IMR-90 (cell line): ENCODE results near the gene SLC9A3. TPM values are rescaled to one million over a fixed set of nuclear protein-coding genes. Genes with fewer than 3 reads are reported as not detected.

Source experiments
- ATAC-seq: fragments of 200-7000 bp; cut with Tn5 transposase; 2 replicates; pipeline ENCODE4 v1.9.1; 2020; ENCODE audit warnings: low read depth, mild to moderate bottlenecking, moderate library complexity
- BruUV-seq: library from RNA; stranded (reverse); fragments of 400-500 nt; replicated peaks from 2 replicates; lab custom pipeline; 2021; lab: Mats Ljungman, UMichigan
- CTCF ChIA-PET: fragments of 300-600 bp; formaldehyde crosslinking; extraction: SDS; loops from one replicate; lab custom pipeline; 2021; ENCODE audit warnings: antibody characterized with exemption; lab: Yijun Ruan, JAX
- POLR2A ChIA-PET: fragments of 300-600 bp; sonication (Branson Sonifier 250); formaldehyde crosslinking; loops from one replicate; lab custom pipeline; 2022; ENCODE audit warnings: antibody characterized with exemption; ENCODE audit not compliant: unreplicated experiment; lab: Charles Lee
- DNase-seq: peaks from one replicate; pipeline ENCODE4 v3.0.0; 2013
- H2AFZ ChIP-seq: replicated peaks from 2 replicates; pipeline ENCODE3; 2013; ENCODE audit warnings: low read length, mild to moderate bottlenecking; ENCODE audit not compliant: poor library complexity
- H2AK5ac ChIP-seq: 2 replicates; pipeline ENCODE4 v1.6.1; 2013; ENCODE audit warnings: low read depth, low read length, inconsistent platforms
- H2AK9ac ChIP-seq: replicated peaks from 2 replicates; pipeline ENCODE3; 2013; ENCODE audit warnings: mild to moderate bottlenecking, low read depth, low read length, moderate library complexity; ENCODE audit not compliant: poor library complexity
- H2BK120ac ChIP-seq: 2 replicates; pipeline ENCODE4 v1.6.1; 2013; ENCODE audit warnings: low read depth, low read length, inconsistent platforms
- H2BK15ac ChIP-seq: 3 replicates; pipeline ENCODE4 v1.6.1; 2013; ENCODE audit warnings: low read depth, low read length, inconsistent platforms
- H2BK20ac ChIP-seq: 2 replicates; pipeline ENCODE4 v1.6.1; 2013; ENCODE audit warnings: low read depth, mild to moderate bottlenecking, inconsistent platforms, low read length, moderate library complexity
- H2BK5ac ChIP-seq: 2 replicates; pipeline ENCODE4 v1.6.1; 2013; ENCODE audit warnings: mild to moderate bottlenecking, low read depth, low read length, inconsistent platforms; ENCODE audit not compliant: poor library complexity, severe bottlenecking
- H3K14ac ChIP-seq: replicated peaks from 2 replicates; pipeline ENCODE4 v1.6.1; 2013; ENCODE audit warnings: low read depth, low read length, inconsistent platforms
- H3K18ac ChIP-seq: 2 replicates; pipeline ENCODE4 v1.6.1; 2013; ENCODE audit warnings: low read depth, low read length, control low read depth
- H3K23ac ChIP-seq: 2 replicates; pipeline ENCODE4 v1.6.1; 2013; ENCODE audit warnings: low read depth, low read length, inconsistent platforms
- H3K27ac ChIP-seq: 2 replicates; pipeline ENCODE4 v1.5.1; 2013; ENCODE audit warnings: mild to moderate bottlenecking, control low read depth, low read length; ENCODE audit not compliant: insufficient read depth
- H3K27me3 ChIP-seq: 2 replicates; pipeline ENCODE4 v1.6.1; 2013; ENCODE audit warnings: low read length; ENCODE audit not compliant: control insufficient read depth, insufficient read depth
- H3K36me3 ChIP-seq: 2 replicates; pipeline ENCODE4 v1.6.1; 2013; ENCODE audit warnings: low read length, mixed read lengths; ENCODE audit not compliant: control insufficient read depth, insufficient read depth
- H3K4ac ChIP-seq: 2 replicates; pipeline ENCODE4 v1.6.1; 2013; ENCODE audit warnings: low read depth, low read length, inconsistent platforms
- H3K4me1 ChIP-seq: 2 replicates; pipeline ENCODE4 v1.6.1; 2013; ENCODE audit warnings: low read length, mixed read lengths; ENCODE audit not compliant: control insufficient read depth, insufficient read depth
- H3K4me2 ChIP-seq: 2 replicates; pipeline ENCODE4 v1.6.1; 2013; ENCODE audit warnings: low read depth, mild to moderate bottlenecking, control low read depth, low read length, moderate library complexity
- H3K4me3 ChIP-seq: 2 replicates; pipeline ENCODE4 v1.5.1; 2013; ENCODE audit warnings: low read depth, mild to moderate bottlenecking, control low read depth, low read length, moderate library complexity; ENCODE audit not compliant: insufficient read depth
- H3K56ac ChIP-seq: 2 replicates; pipeline ENCODE4 v1.6.1; 2013; ENCODE audit warnings: low read length, inconsistent platforms; ENCODE audit not compliant: insufficient read depth; ENCODE audit errors: extremely low read depth
- H3K79me1 ChIP-seq, 2 experiments: 2 replicates each; pipeline ENCODE4 v1.6.1; 2013; ENCODE audit warnings: low read length in 2 of 2, inconsistent platforms in 1 of 2, low read depth in 1 of 2
- H3K9ac ChIP-seq: 2 replicates; pipeline ENCODE4 v1.6.1; 2013; ENCODE audit warnings: low read depth, low read length, control low read depth
- H3K9me1 ChIP-seq: 2 replicates; pipeline ENCODE4 v1.6.1; 2013; ENCODE audit warnings: low read length, inconsistent platforms; ENCODE audit not compliant: insufficient read depth
- H3K9me3 ChIP-seq: 2 replicates; pipeline ENCODE4 v1.6.1; 2013; ENCODE audit warnings: low read length; ENCODE audit not compliant: control insufficient read depth, insufficient read depth
- H4K20me1 ChIP-seq: 2 replicates; pipeline ENCODE4 v1.6.1; 2013; ENCODE audit warnings: low read length, inconsistent platforms; ENCODE audit not compliant: insufficient read depth
- H4K5ac ChIP-seq: 2 replicates; pipeline ENCODE4 v1.6.1; 2013; ENCODE audit warnings: mild to moderate bottlenecking, low read depth, low read length, control low read depth
- H4K8ac ChIP-seq, 2 experiments: 2 replicates each; pipeline ENCODE4 v1.6.1; 2013; ENCODE audit warnings: low read depth in 2 of 2, low read length in 2 of 2, control low read depth in 1 of 2, inconsistent platforms in 1 of 2
- H4K91ac ChIP-seq: 2 replicates; pipeline ENCODE4 v1.6.1; 2013; ENCODE audit warnings: low read depth, low read length, inconsistent platforms; ENCODE audit not compliant: insufficient read depth
- BHLHE40 ChIP-seq: fragments of 150-350 bp; IDR thresholded peaks from 2 replicates; pipeline ENCODE4 v1.6.1; 2016; ENCODE audit warnings: mild to moderate bottlenecking, low read depth, low read length
- CEBPB ChIP-seq: IDR thresholded peaks from 2 replicates; pipeline ENCODE4 v1.6.1; 2012; ENCODE audit warnings: low read depth, low read length, improper control_type of control experiment
- CHD1 ChIP-seq: IDR thresholded peaks from 2 replicates; pipeline ENCODE4 v1.6.1; 2012; ENCODE audit warnings: low read depth, low read length, improper control_type of control experiment
- CTCF ChIP-seq: conservative IDR thresholded peaks from 2 replicates; pipeline ENCODE4 v1.5.1; 2012; ENCODE audit warnings: mild to moderate bottlenecking, low read depth, low read length, improper control_type of control experiment
- MAFK ChIP-seq: IDR thresholded peaks from 2 replicates; pipeline ENCODE4 v1.6.1; 2012; ENCODE audit warnings: low read depth, low read length, improper control_type of control experiment
- MXI1 ChIP-seq: IDR thresholded peaks from 2 replicates; pipeline ENCODE4 v1.6.1; 2012; ENCODE audit warnings: low read depth, mild to moderate bottlenecking, low read length, moderate library complexity, borderline replicate concordance
- NFE2L2 ChIP-seq: fragments of 150-350 bp; IDR thresholded peaks from 2 replicates; pipeline ENCODE4 v1.6.1; 2016; ENCODE audit warnings: low read depth, mild to moderate bottlenecking, low read length
- RAD21 ChIP-seq: IDR thresholded peaks from 2 replicates; pipeline ENCODE4 v1.6.1; 2012; ENCODE audit warnings: low read length, improper control_type of control experiment
- RCOR1 ChIP-seq: IDR thresholded peaks from 2 replicates; pipeline ENCODE4 v1.6.1; 2012; ENCODE audit warnings: mild to moderate bottlenecking, low read length, improper control_type of control experiment; ENCODE audit not compliant: insufficient replicate concordance
- RFX5 ChIP-seq: IDR thresholded peaks from 2 replicates; pipeline ENCODE4 v1.8.0; 2012; ENCODE audit warnings: low read depth, mild to moderate bottlenecking, low read length, moderate library complexity
- USF2 ChIP-seq: fragments of 150-350 bp; IDR thresholded peaks from 2 replicates; pipeline ENCODE4 v1.6.1; 2017; ENCODE audit warnings: mild to moderate bottlenecking, antibody characterized with exemption, low read length, low read depth
- WGBS, 2 experiments: methylation state at CpG; one replicate each; pipeline versions ENCODE4 v1.1.5 to v1.1.7; 2013; ENCODE audit warnings: missing lambda C conversion rate in 2 of 2; ENCODE audit not compliant: insufficient read length in 1 of 2; ENCODE audit errors: extremely low coverage in 2 of 2; 5-methylcytosine and 5-hydroxymethylcytosine counted together
- dilution Hi-C: fragments of 300-500 bp; cut with HindIII; formaldehyde crosslinking; loops from one replicate; pipeline ENCODE4 v1.14.3; 2018; ENCODE audit warnings: low sequenced_read_pairs; ENCODE audit not compliant: unreplicated experiment
- in situ Hi-C: fragments of 300-500 bp; cut with MboI; formaldehyde crosslinking; loops from 3 replicates; pipeline ENCODE4 v1.14.3; 2019; ENCODE audit warnings: low sequenced_read_pairs, inconsistent platforms, mixed read lengths
- intact Hi-C: fragments of 100-400 bp; cut with micrococcal nuclease; formaldehyde crosslinking; loops from 2 replicates; pipeline ENCODE4 v1.10.0; 2022
- polyA plus RNA-seq, 3 experiments: library from polyadenylated mRNA; depleted of rRNA; stranded (reverse); fragments of >200 nt; gene quantifications; 2 replicates each; pipeline ENCODE4 v1.2.3, GENCODE V29; 2012; ENCODE audit warnings: low replicate concordance in 1 of 3
- total RNA-seq: library from RNA; depleted of rRNA; stranded (reverse); fragments of >200 nt; gene quantifications from 2 replicates; pipeline ENCODE4 v1.2.3, GENCODE V29; 2012

SLC9A3 gene
- total and polyA plus RNA-seq, 2 of the 4 experiments (the other 2 are of a cell fraction) = 0.72 to 1.5 TPM

- Histone ChIP-seq H4K20me1 (no peaks in the 10 kb centered on the region), H3K56ac (no peak overlapping the region), H2AFZ (no peak overlapping the region), H2AK9ac (no peak overlapping the region), H3K9ac (no peak overlapping the region), H3K9me3 (no peaks in the 10 kb centered on the region), H4K8ac (no peak overlapping the region), H3K79me1 (no peaks in the 10 kb centered on the region), H3K4me3 (no peak overlapping the region), H3K27me3 (peaks cover 61% of the 10 kb centered on the region), H3K14ac (no peak overlapping the region), H3K27ac (no peak overlapping the region), H4K91ac (no peak overlapping the region), H3K23ac (no peak overlapping the region), H2BK5ac (no peak overlapping the region), H2BK20ac (no peak overlapping the region), H3K4ac (no peak overlapping the region), H2AK5ac (no peak overlapping the region), H3K18ac (no peak overlapping the region), H3K9me1 (no peaks in the 10 kb centered on the region), H3K4me1 (no peaks in the 10 kb centered on the region), H4K5ac (no peak overlapping the region), H2BK15ac (no peak overlapping the region), H3K36me3 (no peaks in the 10 kb centered on the region), H3K4me2 (no peak overlapping the region), H2BK120ac (no peak overlapping the region)
- BruUV-seq = no TSS peak
- ChIA-PET POLR2A (no interaction called here), CTCF (no interaction called here)
- intact Hi-C loops = no loop called here
- in situ Hi-C loops = no loop called here
- 65% methylated on average over 5 of the region's 12 CpGs; no CpG with 5 or more reads in 1 of the 2 experiments for WGBS, 2 experiments
- no peak for ATAC-seq
- DNase-seq = no peak
- no peak for TF ChIP-seq BHLHE40
- no peak for TF ChIP-seq MAFK
- TF ChIP-seq NFE2L2 = no peak
- no peak for TF ChIP-seq RCOR1
- no peak for TF ChIP-seq RAD21
- TF ChIP-seq CHD1 = no peak
- TF ChIP-seq RFX5 = no peak
- TF ChIP-seq CTCF = no peak
- TF ChIP-seq USF2 = no peak
- TF ChIP-seq MXI1 = no peak
- TF ChIP-seq CEBPB = no peak
- dilution Hi-C loops = no loop called here
These were observed 10.2 kb downstream of the SLC9A3 start for GRCh38 chr5:514101-514485.
